ENCODE measurements around the gene C4BPA. TPM values are rescaled to one million over a fixed set of nuclear protein-coding genes. Genes with fewer than 3 reads are reported as not detected.
A peak's percentile ranks its signal among the peaks of the same experiment; 100 is the strongest.

C4BPA gene
- total RNA-seq, 1 donor from 2014 or later = not detected

DNA sequence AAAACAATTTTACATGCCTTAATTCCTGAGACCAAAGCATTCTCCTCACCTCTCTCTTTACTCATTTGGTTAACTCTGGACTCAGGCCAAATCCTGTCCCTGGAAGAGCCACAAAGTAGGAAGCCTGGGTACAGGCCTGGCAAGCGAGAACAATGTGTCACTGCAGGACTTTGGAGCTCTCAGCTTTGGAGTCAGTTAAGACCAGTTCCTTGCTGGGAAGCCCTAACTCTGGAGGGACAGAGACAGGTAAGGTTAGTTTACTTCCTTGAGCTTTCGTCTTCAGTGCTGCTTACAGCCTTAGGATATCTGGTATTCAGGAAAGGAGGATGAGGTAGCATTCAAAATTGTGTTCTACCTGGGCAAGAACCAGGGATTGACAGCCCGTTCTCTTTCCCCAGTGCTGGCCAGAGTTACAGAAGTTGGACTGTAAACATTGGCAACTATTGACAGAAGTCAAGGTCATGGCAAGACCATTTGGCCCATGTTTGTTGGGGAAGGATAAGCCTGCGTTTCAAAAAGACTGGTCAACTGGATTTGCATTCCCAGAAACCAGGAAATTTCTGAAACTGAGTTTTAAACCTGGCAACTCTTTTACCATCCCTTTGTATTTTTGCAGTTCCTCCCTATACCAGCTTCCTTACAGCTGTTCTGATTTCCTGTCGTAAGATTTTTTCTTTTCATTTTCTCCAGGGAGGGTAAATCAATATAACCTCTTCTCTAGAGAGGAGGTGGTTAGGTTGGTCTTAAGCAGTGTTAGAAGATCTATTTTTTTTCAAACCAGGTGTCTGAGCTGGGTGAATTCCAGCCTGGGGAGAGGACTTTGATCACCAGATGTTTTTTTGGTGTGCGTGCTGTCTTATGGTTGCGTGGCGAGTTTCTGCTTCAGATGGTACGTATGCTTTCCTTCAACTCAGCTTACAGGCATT is 15.1 kb upstream of the C4BPA start, which contains the start of gene C4BPB:
C4BPB (plus strand) TSS at position 160 of the 926 bp plus-strand sequence; CDS start at position 832, 672 bp downstream.
- DNase-seq (ENCODE audit: low read depth) (peak; percentile 16), FAIRE-seq (no peak)
- Histone ChIP-seq H3K4me1 (ENCODE audit: insufficient read depth, low read length) (peaks cover 3% of the 10 kb centered on the region), H3K27ac (ENCODE audit: low read depth, low read length) (no peak within 1 kb of the TSS), H3K4me2 (ENCODE audit: low read length) (peak within 1 kb of the TSS; percentile 10), H3K79me2 (ENCODE audit: insufficient read depth, low read length) (no peaks in the 10 kb centered on the region), H3K4me3 (ENCODE audit: insufficient read depth, low read depth, low read length) (no peak within 1 kb of the TSS), H3K36me3 (ENCODE audit: insufficient read depth, low read length) (no peaks in the 10 kb centered on the region), H3K9ac (ENCODE audit: low read length) (no peak within 1 kb of the TSS), H3K27me3 (ENCODE audit: insufficient read depth, low read length) (no peaks in the 10 kb centered on the region), H4K20me1 (ENCODE audit: insufficient read depth, low read length) (no peaks in the 10 kb centered on the region), H2AFZ (ENCODE audit: low read depth, low read length) (no peak within 1 kb of the TSS), H3K9me3 (ENCODE audit: insufficient read depth, low read depth, low read length) (no peaks in the 10 kb centered on the region)
- Mint-ChIP-seq H3K9me3 (ENCODE audit: unreplicated experiment) (no peaks in the 10 kb centered on the region), H3K4me1 (ENCODE audit: low read depth, unreplicated experiment) (peaks cover 43% of the 10 kb centered on the region), H3K36me3 (ENCODE audit: low read depth, unreplicated experiment) (no peaks in the 10 kb centered on the region), H3K27me3 (ENCODE audit: low read depth, unreplicated experiment) (no peaks in the 10 kb centered on the region), H3K27ac (ENCODE audit: unreplicated experiment) (peak within 1 kb of the TSS; percentile 84), H3K4me3 (ENCODE audit: unreplicated experiment) (no peak within 1 kb of the TSS)
- TF ChIP-seq, protein P1, sequence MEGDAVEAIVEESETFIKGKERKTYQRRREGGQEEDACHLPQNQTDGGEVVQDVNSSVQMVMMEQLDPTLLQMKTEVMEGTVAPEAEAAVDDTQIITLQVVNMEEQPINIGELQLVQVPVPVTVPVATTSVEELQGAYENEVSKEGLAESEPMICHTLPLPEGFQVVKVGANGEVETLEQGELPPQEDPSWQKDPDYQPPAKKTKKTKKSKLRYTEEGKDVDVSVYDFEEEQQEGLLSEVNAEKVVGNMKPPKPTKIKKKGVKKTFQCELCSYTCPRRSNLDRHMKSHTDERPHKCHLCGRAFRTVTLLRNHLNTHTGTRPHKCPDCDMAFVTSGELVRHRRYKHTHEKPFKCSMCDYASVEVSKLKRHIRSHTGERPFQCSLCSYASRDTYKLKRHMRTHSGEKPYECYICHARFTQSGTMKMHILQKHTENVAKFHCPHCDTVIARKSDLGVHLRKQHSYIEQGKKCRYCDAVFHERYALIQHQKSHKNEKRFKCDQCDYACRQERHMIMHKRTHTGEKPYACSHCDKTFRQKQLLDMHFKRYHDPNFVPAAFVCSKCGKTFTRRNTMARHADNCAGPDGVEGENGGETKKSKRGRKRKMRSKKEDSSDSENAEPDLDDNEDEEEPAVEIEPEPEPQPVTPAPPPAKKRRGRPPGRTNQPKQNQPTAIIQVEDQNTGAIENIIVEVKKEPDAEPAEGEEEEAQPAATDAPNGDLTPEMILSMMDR (IDR thresholded peaks at IDR 0.05; ENCODE audit: insufficient read depth, low read depth, low read length) = no peak
- no peak for TF ChIP-seq EZH2 (IDR thresholded peaks at IDR 0.05; ENCODE audit: insufficient read depth, low read length)

DNA sequence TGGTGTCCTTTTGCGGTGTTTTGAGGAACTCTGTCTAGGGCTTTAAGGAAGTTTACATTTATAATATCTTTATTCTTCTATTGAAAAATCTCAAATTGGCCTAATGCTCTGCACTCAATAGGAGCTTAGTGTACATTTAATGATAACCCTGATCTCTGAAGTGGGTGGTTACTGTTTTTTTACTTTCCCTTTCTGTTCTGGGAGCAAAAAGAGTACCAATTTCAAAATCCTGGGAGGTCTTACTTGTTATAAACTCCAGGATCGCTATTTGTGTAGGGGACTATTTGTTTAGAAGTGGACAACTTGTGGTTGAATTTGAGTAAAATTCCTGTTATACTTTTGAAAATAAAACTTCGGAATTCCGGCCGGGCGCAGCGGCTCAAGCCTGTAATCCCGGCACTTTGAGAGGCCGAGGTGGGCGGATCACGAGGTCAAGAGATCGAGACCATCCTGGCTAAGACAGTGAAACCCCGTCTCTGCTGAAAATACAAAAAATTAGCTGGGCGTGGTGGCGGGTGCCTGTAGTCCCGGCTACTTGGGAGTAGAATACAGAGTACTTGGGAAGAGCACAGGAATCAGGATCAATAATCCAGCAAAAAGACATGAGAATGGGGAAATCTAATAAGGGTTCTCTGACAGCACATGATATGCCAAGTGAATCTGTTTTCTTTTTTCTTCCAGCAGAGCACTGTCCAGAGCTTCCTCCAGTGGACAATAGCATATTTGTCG is 14.2 kb upstream of the C4BPA start:
- Mint-ChIP-seq H3K36me3 (ENCODE audit: low read depth, unreplicated experiment) (no peaks in the 10 kb centered on the region), H3K9me3 (ENCODE audit: unreplicated experiment) (no peaks in the 10 kb centered on the region), H3K4me3 (ENCODE audit: unreplicated experiment) (no peak overlapping the region), H3K4me1 (ENCODE audit: low read depth, unreplicated experiment) (peaks cover 35% of the 10 kb centered on the region), H3K27ac (ENCODE audit: unreplicated experiment) (no peak overlapping the region), H3K27me3 (ENCODE audit: low read depth, unreplicated experiment) (no peaks in the 10 kb centered on the region)
- no peak for FAIRE-seq
- Histone ChIP-seq H3K27me3 (ENCODE audit: insufficient read depth, low read length) (no peaks in the 10 kb centered on the region), H4K20me1 (ENCODE audit: insufficient read depth, low read length) (no peaks in the 10 kb centered on the region), H3K9me3 (ENCODE audit: insufficient read depth, low read depth, low read length) (no peaks in the 10 kb centered on the region), H3K27ac (ENCODE audit: low read depth, low read length) (no peak overlapping the region), H2AFZ (ENCODE audit: low read depth, low read length) (no peak overlapping the region), H3K9ac (ENCODE audit: low read length) (no peak overlapping the region), H3K4me2 (ENCODE audit: low read length) (no peak overlapping the region), H3K4me3 (ENCODE audit: insufficient read depth, low read depth, low read length) (no peak overlapping the region), H3K36me3 (ENCODE audit: insufficient read depth, low read length) (no peaks in the 10 kb centered on the region), H3K4me1 (ENCODE audit: insufficient read depth, low read length) (peaks cover 3% of the 10 kb centered on the region), H3K79me2 (ENCODE audit: insufficient read depth, low read length) (no peaks in the 10 kb centered on the region)
- TF ChIP-seq, protein P1 (IDR thresholded peaks at IDR 0.05; ENCODE audit: insufficient read depth, low read depth, low read length) = no peak
- TF ChIP-seq EZH2 (IDR thresholded peaks at IDR 0.05; ENCODE audit: insufficient read depth, low read length) = no peak
- DNase-seq (ENCODE audit: low read depth) = no peak

All from astrocyte (in vitro differentiated cells and primary cell).